IPS-18a (cell line): ENCODE results near the gene AGA.

Experiments used
- H3K27ac ChIP-seq: one replicate; pipeline ENCODE4 v1.5.1; 2013; ENCODE audit warnings: low read length
- H3K27me3 ChIP-seq: one replicate; pipeline ENCODE4 v1.6.1; 2013; ENCODE audit warnings: mild to moderate bottlenecking, low read length; ENCODE audit not compliant: control insufficient read depth, insufficient read depth
- H3K36me3 ChIP-seq: one replicate; pipeline ENCODE4 v1.6.1; 2013; ENCODE audit warnings: low read depth, low read length; ENCODE audit not compliant: control insufficient read depth
- H3K4me1 ChIP-seq: one replicate; pipeline ENCODE4 v1.6.1; 2013; ENCODE audit warnings: low read depth, low read length; ENCODE audit not compliant: control insufficient read depth
- H3K4me3 ChIP-seq: one replicate; pipeline ENCODE4 v1.5.1; 2013; ENCODE audit warnings: low read length
- H3K9ac ChIP-seq: one replicate; pipeline ENCODE4 v1.6.1; 2013; ENCODE audit warnings: mild to moderate bottlenecking, low read length, moderate library complexity
- H3K9me3 ChIP-seq: one replicate; pipeline ENCODE4 v1.6.1; 2013; ENCODE audit warnings: low read depth, low read length; ENCODE audit not compliant: control insufficient read depth

Gene AGA

GRCh38 chr4:177479063-177479462 is 36.8 kb upstream of the AGA start:
- Histone ChIP-seq H3K9ac (no peak overlapping the region), H3K27me3 (no peaks in the 10 kb centered on the region), H3K36me3 (no peaks in the 10 kb centered on the region), H3K4me3 (no peak overlapping the region), H3K4me1 (peaks cover 6% of the 10 kb centered on the region), H3K27ac (no peak overlapping the region), H3K9me3 (no peaks in the 10 kb centered on the region)

DNA sequence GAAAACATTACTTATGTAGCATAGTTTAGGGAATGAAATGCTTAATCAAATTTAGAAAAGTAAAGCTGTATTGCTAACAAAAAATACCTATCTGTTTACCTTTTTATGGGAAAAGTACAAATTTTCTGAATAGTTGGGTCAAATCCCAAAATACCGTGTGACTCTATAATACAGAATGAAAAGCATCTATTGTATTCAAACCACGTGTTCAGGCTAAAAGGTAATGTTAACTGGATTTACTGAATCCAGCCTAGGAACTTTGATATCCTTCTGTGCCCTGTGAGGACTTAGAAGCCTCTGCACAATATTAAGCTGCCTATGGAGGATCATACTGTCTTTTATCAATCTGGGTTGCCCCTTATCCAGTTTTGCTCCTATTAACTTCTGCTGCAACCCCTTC is 36.3 kb upstream of the AGA start:
- Histone ChIP-seq H3K4me1 (peaks cover under 1% of the 10 kb centered on the region), H3K4me3 (no peak overlapping the region), H3K36me3 (no peaks in the 10 kb centered on the region), H3K9ac (no peak overlapping the region), H3K9me3 (no peaks in the 10 kb centered on the region), H3K27ac (no peak overlapping the region), H3K27me3 (no peaks in the 10 kb centered on the region)

- no peak overlapping the region for H3K9ac ChIP-seq
- no peaks in the 10 kb centered on the region for H3K27me3 ChIP-seq
- no peak overlapping the region for H3K4me3 ChIP-seq
- no peak overlapping the region for H3K27ac ChIP-seq
- H3K9me3 ChIP-seq = no peaks in the 10 kb centered on the region
- H3K4me1 ChIP-seq = no peaks in the 10 kb centered on the region
- no peaks in the 10 kb centered on the region for H3K36me3 ChIP-seq
Measured at GRCh38 chr4:177473991-177474390, 31.8 kb upstream of the AGA start.

DNA sequence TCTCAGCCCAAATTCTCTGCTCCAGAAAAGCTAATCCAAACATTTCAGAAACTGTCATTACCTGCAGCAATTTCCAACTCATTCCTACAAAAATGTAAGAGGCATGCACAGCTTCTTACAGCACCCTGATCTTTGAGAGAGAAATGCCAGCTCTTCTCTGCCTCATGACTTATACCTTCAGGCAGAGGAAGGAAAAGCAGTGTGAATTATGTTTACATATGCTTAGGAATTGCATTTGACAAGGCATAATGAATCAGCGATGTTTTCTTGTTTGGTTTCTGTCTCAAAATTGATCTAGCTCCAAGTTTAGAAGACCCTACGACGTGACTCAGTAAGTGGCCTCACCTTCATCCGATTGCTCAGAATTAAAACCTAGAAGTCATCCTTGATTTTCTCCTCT is 21.8 kb upstream of the AGA start:
- Histone ChIP-seq H3K27ac (no peak overlapping the region), H3K36me3 (no peaks in the 10 kb centered on the region), H3K4me3 (no peak overlapping the region), H3K9me3 (no peaks in the 10 kb centered on the region), H3K9ac (no peak overlapping the region), H3K4me1 (no peaks in the 10 kb centered on the region), H3K27me3 (no peaks in the 10 kb centered on the region)

- Histone ChIP-seq H3K27ac (no peak overlapping the region), H3K9me3 (no peaks in the 10 kb centered on the region), H3K36me3 (no peaks in the 10 kb centered on the region), H3K4me3 (no peak overlapping the region), H3K27me3 (no peaks in the 10 kb centered on the region), H3K9ac (no peak overlapping the region), H3K4me1 (no peaks in the 10 kb centered on the region)
Measured at GRCh38 chr4:177461606-177462005, 19.4 kb upstream of the AGA start.

GRCh38 chr4:177460460-177460859 is 18.2 kb upstream of the AGA start:
- Histone ChIP-seq H3K4me1 (no peaks in the 10 kb centered on the region), H3K9ac (no peak overlapping the region), H3K4me3 (no peak overlapping the region), H3K36me3 (no peaks in the 10 kb centered on the region), H3K27ac (no peak overlapping the region), H3K9me3 (no peaks in the 10 kb centered on the region), H3K27me3 (no peaks in the 10 kb centered on the region)

GRCh38 chr4:177455561-177455970 is 13.3 kb upstream of the AGA start:
- H3K9me3 ChIP-seq = no peaks in the 10 kb centered on the region
- no peaks in the 10 kb centered on the region for H3K36me3 ChIP-seq
- H3K27ac ChIP-seq = no peak overlapping the region
- no peak overlapping the region for H3K4me3 ChIP-seq
- no peak overlapping the region for H3K9ac ChIP-seq
- no peaks in the 10 kb centered on the region for H3K27me3 ChIP-seq
- no peaks in the 10 kb centered on the region for H3K4me1 ChIP-seq

DNA sequence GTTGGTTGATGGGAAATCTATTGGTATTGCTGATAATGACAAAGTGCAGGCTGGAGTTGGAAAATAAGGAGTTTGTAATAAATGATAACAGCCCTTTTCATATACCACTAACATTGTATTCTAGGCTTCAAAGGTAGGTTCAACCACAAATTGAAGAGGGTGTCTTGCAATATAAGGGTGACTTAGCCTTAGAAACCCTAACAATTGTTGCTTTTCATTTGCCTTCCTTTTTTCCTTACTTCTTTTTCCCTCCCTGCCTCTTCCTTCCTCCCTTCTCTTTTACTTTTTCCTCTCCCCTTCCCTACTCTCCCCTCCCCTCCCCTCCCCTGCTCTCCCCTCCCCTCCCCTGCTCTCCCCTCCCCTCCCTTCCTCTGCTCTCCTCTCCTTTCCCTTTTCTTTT is 10.9 kb upstream of the AGA start:
- no peak overlapping the region for H3K4me3 ChIP-seq
- no peak overlapping the region for H3K9ac ChIP-seq
- H3K27ac ChIP-seq = no peak overlapping the region
- H3K27me3 ChIP-seq = no peaks in the 10 kb centered on the region
- H3K4me1 ChIP-seq = no peaks in the 10 kb centered on the region
- no peaks in the 10 kb centered on the region for H3K9me3 ChIP-seq
- H3K36me3 ChIP-seq = no peaks in the 10 kb centered on the region

DNA sequence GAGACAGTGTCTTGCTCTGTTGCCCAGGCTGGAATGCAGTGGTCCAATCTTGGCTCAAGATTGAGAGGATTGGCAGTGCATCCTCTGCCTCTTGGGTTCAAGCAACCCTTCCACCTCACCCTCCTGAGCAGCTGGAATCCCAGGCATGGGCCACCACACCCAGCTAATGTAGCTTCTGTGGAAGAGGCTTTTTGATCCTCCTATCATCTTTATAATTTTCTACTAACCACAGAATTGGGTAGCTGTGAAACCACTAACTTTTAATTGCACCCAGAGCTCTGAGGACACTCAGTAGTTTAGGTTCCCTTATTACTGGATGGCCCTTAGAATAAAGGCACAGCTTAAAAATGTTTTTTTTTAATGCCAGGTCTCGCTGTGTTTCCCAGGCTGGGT is 8.9 kb upstream of the AGA start:
- no peak overlapping the region for H3K27ac ChIP-seq
- H3K36me3 ChIP-seq = no peaks in the 10 kb centered on the region
- no peaks in the 10 kb centered on the region for H3K9me3 ChIP-seq
- no peaks in the 10 kb centered on the region for H3K27me3 ChIP-seq
- no peak overlapping the region for H3K9ac ChIP-seq
- H3K4me1 ChIP-seq = no peaks in the 10 kb centered on the region
- H3K4me3 ChIP-seq = no peak overlapping the region

GRCh38 chr4:177450426-177451107 is 8.3 kb upstream of the AGA start:
- no peaks in the 10 kb centered on the region for H3K9me3 ChIP-seq
- no peaks in the 10 kb centered on the region for H3K4me1 ChIP-seq
- no peak overlapping the region for H3K4me3 ChIP-seq
- no peak overlapping the region for H3K27ac ChIP-seq
- H3K36me3 ChIP-seq = no peaks in the 10 kb centered on the region
- no peaks in the 10 kb centered on the region for H3K27me3 ChIP-seq
- no peak overlapping the region for H3K9ac ChIP-seq

DNA sequence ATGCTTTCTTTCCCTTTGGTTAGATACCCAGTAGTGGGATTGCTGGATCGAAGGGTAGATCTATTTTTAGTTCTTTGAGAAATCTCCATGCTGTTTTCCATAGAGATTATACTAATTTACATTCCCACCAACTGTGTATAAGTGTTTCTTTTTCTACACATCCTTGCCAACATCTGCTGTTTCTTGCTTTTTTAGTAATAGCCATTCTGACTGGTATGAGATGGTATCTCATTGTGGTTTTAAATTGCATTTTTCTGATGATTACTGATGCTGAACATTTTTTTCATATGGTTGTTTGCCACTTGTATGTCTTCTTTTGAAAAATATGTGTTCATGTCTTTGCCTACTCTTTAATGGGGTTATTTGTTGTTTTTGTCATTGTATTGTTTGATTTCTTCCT is 6.6 kb upstream of the AGA start:
- Histone ChIP-seq H3K9ac (no peak overlapping the region), H3K27me3 (no peaks in the 10 kb centered on the region), H3K4me3 (no peak overlapping the region), H3K27ac (no peak overlapping the region), H3K36me3 (no peaks in the 10 kb centered on the region), H3K4me1 (peaks cover 3% of the 10 kb centered on the region), H3K9me3 (no peaks in the 10 kb centered on the region)

DNA sequence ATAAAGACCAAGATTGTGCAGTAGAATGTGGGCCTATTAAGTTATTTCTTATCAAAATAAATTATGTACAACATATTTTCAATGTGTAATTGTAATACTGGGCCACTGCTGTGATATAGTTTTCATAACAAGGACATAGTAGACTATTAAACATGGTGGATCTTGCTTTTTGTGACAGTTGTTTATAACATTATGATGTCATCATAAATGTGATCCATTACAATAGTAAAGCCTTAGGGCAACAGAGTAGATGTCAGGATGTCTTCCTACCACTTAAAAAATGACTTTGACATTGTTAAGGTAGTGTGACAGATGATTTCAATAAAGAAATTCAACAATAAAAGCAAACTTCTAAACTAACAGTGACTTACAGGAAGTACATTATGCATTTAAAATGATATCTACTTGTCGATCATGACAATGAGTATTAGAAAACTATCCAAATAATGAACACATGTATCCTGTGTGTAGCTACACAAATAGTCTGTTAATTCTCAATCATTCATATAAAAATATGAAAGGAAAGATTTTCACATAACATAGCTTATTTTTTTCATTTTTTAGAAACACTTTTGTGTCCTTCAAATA is 5.3 kb upstream of the AGA start:
- Histone ChIP-seq H3K4me1 (peaks cover 5% of the 10 kb centered on the region), H3K9ac (no peak overlapping the region), H3K4me3 (no peak overlapping the region), H3K9me3 (no peaks in the 10 kb centered on the region), H3K27me3 (no peaks in the 10 kb centered on the region), H3K36me3 (no peaks in the 10 kb centered on the region), H3K27ac (no peak overlapping the region)
